ENCODE data around the gene TRAF4. TPM values are rescaled to one million over a fixed set of nuclear protein-coding genes. Genes with fewer than 3 reads are reported as not detected.
"Not testable (repeated sequence)": the region's sequence is repeated elsewhere in the genome, so short reads cannot be mapped to it uniquely, and the experiment has no call there.

Gene TRAF4
- polyA plus RNA-seq, 3 donors = 97.8 to 107 (median 101) TPM

DNA sequence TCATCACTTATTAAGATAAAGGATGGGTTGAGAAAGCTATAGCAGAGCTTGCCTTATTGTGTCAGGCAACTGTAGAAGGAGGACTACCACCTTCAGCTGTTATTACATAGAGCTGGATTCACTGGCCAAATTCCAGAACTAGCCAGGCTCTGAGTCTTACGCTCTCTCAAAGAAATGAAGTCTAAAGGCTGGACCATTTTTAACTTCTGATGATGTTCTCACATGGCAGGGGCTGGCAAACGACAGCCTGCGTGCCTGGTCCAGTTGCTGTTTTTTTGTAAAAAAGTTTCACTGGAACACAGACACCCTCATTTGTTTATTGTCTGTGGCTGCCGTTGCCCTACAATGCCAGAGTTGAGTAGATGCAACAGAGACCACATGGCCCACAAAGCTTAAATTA, 21.2 kb downstream of the TRAF4 start:
- DNase-seq (ENCODE audit: low read depth in 3 of 3, low spot score in 2 of 3) = no peak

DNA sequence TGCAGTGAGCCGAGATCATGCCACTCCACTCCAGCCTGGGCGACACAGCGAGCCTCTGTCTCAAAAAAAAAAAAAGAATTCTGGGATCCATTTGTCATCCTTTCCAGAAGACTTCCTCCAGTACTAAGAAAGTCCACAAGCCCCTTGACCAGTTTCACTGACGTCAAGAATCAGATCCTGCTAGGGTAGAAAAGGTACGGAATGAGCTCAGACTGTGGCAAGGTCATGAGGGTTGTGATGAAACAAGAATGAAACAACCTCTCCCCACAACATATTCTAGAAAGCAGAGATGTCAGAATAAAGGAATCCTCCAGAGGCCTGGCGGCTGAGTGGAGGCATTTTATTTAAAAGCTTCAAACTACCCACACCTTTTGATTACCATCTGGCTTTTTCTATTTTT, 29.9 kb downstream of the TRAF4 start:
- DNase-seq (ENCODE audit: low read depth in 3 of 3, low spot score in 2 of 3) = no peak

DNA sequence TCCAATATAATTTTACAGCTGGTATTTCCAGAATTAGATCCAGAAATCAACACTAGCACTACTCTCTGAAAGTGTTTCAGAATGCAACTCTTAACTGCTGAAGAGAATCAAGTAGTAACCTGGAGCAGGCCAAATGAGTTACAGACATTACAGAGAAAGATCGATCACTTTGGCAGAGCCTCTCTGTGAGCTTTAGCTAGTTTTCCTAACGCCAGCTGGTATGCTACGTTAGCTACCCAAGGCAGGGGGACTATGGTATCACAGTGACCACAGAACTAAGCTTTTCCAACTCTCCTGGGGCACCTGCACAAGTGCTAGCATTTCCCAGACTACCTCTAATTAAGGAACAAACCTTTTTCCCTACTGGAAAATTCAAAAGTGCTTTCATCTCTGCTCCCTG, 30.4 kb downstream of the TRAF4 start:
- no peak for DNase-seq (ENCODE audit: low read depth in 3 of 3, low spot score in 2 of 3)

DNA sequence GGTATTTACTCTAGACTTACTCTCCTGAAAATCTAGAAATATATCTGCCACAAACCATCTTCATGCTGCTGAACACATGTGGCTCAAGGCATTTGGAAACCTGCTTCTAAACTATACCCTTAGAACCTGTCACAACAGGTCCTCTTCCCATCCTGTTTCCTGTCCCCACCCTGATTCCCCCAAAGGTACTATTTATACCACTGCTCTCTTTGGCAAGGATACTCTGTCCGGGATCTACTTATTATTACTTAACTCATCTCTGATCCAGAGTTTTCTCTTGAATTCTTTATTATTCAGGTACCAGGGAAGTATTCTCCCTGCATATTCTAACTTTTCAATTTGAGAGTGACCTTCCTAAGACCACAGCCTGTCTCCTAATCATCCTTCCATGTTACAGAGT, 33.4 kb downstream of the TRAF4 start:
- DNase-seq (ENCODE audit: low read depth in 3 of 3, low spot score in 2 of 3) = no peak

DNA sequence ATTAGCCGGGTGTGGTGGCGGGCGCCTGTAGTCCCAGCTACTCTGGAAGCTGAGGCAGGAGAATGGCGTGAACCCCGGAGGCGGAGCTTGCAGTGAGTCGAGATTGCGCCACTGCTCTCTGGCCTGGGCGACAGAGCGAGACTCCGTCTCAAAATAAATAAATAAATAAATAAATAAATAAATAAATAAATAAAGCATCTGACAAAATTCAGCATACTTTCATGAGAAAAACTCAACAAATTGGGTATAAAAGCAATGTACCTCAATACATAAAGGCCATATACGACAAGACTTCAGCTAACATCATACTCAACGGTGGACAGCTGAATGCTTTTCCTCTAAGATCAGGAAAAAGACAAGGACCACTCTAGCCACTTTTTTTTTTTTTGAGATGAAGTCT, 35.8 kb downstream of the TRAF4 start:
- not testable (repeated sequence) for DNase-seq (ENCODE audit: low read depth in 3 of 3, low spot score in 2 of 3)

DNA sequence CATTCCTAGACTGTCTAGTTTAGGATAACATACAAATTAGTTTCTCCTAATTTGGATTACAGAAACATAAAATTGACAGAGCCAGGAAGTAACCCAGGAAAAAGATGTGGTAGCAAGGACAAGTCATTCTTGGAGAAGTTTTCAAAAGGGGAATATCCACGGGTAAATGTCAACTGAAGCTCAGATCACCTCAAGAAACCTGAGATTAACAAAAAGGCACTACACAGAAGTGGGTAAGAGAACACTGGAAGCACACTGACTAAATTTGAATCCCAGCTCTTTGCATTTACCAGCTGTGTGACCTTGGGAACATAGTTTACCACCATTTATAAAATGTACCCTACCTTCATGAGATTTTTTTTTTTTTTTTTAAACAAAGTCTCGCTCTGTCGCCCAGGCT, 39.4 kb downstream of the TRAF4 start:
- DNase-seq (ENCODE audit: low read depth in 3 of 3, low spot score in 2 of 3) = no peak

DNA sequence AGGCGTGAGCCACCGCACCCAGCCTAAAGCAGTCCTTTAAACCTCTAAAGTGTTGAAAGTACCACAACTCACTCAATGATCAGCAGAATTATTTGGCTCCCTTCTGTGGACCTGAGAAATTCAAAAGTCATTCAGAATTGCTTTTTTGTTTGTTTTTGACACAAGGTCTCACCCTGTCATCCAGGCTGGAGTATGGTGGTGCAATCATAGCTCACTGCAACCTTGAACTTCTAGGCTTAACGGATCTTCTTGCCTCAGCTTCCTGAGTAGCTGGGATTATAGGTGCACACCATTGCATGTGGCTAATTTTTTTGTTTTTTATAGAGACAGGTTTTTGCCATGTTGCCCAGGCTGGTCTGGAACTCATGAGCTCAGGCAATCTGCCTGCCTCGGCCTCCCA, 44.3 kb downstream of the TRAF4 start:
- no peak for DNase-seq (ENCODE audit: low read depth in 3 of 3, low spot score in 2 of 3)

DNA sequence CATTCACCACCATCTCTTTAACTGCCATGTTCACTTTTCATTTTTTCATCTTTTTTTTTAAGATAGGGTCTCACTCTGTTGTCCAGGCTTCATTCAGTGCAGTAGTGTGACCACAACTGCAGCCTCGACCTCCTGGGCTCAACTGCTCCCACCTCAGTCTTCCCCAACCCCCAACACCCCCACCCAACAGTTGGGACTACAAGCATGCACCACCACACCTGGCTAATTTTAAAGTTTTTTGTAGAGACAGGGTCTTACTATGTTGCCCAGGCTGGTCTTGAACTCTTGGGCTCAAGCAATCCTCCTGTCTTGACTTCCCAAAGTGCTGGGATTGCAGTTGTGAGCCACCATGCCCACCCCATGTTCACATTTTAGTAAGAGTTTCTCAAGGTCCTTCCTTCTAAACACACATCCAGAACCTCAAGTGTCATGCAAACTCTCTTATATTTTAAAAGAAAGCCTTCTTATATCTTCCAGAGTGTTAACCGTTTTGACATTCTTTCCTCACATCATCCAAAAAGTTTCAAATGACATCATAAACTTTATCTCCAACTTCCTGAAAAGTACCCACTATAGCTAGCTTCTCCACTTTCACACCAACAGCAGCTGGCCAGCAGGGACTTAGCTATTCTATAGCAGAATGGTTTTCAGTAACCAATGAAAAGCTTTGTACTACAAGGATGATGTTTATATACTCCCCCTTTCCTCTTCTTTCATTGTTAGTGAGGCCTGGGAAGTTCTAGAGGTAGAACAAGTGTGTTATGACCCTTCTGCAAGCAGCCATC, 49.3 kb downstream of the TRAF4 start:
- DNase-seq (ENCODE audit: low read depth in 3 of 3, low spot score in 2 of 3) = no peak

DNA sequence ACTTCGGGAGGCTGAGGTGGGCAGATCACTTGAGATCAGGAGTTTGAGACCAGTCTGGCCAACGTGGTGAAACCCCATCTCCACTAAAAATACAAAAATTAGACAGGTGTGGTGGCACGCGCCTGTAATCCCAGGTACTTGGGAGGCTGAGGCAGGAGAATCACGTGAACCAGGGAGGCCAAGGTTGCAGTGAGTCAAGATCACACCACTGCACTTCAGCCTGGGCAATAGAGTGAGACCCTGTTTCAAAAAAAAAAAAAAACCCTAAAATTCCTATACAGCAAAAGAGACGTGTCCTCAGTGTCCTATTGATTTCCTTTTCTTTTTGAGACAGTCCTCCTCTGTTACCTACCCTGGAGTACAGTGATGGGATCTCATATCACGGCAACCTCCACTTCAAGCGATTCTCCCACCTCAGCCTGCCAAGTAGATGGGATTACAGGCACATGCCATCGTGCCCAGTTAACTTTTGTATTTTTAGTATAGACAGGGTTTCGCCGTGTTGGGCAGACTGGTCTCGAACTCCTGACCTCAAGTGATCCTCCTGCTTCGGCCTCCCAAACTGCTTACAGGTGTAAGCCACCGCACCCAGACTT, 51.1 kb downstream of the TRAF4 start:
- not testable (repeated sequence) for DNase-seq (ENCODE audit: low read depth in 3 of 3, low spot score in 2 of 3)

DNA sequence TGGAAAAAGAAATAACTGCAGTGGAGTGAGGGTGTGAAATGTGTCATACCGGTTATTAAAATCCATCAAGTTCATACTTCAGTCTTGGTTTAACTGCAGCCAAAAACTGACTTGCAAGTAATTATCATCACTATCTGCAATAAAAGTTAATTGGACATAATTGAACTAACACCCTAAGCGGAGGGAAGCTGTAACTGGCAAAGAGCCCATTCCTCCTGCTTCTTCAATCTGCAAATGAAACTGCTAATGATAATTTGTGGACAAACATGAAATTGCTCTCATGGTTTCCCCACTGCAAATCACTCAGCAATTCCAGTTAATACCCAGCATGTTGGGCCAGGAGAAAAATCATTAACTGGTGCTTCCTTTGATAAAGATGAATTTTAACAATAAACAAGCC, 52.3 kb downstream of the TRAF4 start:
- no peak for DNase-seq (ENCODE audit: low read depth in 3 of 3, low spot score in 2 of 3)

Other genes starting within 250 kb of the TRAF4 start
- gene FOXN1, start 237.7 kb upstream of the TRAF4 start, polyA plus RNA-seq (ENCODE audit: insufficient read length in 3 of 3) = under 1 TPM; 0.31 to 0.65 (median 0.41) TPM
- 10 to 100 TPM; 51.9 to 61.9 (median 57.3) TPM for gene UNC119, start 191.4 kb upstream of the TRAF4 start, polyA plus RNA-seq (ENCODE audit: insufficient read length in 3 of 3)
- 100 to 1,000 TPM in 1 of 3 donors, 10 to 100 TPM in 2; 89.6 to 109 (median 96.6) TPM for gene PIGS, start 172.5 kb upstream of the TRAF4 start, polyA plus RNA-seq (ENCODE audit: insufficient read length in 3 of 3)
- 10 to 100 TPM; 23.4 to 26.9 (median 25.3) TPM for gene ALDOC, start 167.1 kb upstream of the TRAF4 start, polyA plus RNA-seq (ENCODE audit: insufficient read length in 3 of 3)
- 10 to 100 TPM; 43.3 to 59.4 (median 52.6) TPM for gene SPAG5, start 145.0 kb upstream of the TRAF4 start, polyA plus RNA-seq (ENCODE audit: insufficient read length in 3 of 3)
- gene RSKR, start 129.8 kb upstream of the TRAF4 start, polyA plus RNA-seq (ENCODE audit: insufficient read length in 3 of 3) = 1 to 10 TPM; 7.5 to 8.9 (median 8.5) TPM
- gene BLTP2, start 98.9 kb upstream of the TRAF4 start, polyA plus RNA-seq (ENCODE audit: insufficient read length in 3 of 3) = 10 to 100 TPM; 83.8 to 91.6 (median 89.3) TPM
- gene SDF2, start 82.1 kb upstream of the TRAF4 start, polyA plus RNA-seq (ENCODE audit: insufficient read length in 3 of 3) = 10 to 100 TPM; 83.0 to 95.9 (median 90.7) TPM
- gene SUPT6H, start 81.8 kb upstream of the TRAF4 start, polyA plus RNA-seq (ENCODE audit: insufficient read length in 3 of 3) = 10 to 100 TPM; 67.1 to 73.6 (median 69.9) TPM
- 1 to 10 TPM; 4.0 to 6.3 (median 5.2) TPM for gene PROCA1, start 32.1 kb upstream of the TRAF4 start, polyA plus RNA-seq (ENCODE audit: insufficient read length in 3 of 3)
- 100 to 1,000 TPM; 185 to 200 (median 193) TPM for gene RAB34, start 26.1 kb upstream of the TRAF4 start, polyA plus RNA-seq (ENCODE audit: insufficient read length in 3 of 3)
- gene RPL23A, start 24.0 kb upstream of the TRAF4 start, polyA plus RNA-seq (ENCODE audit: insufficient read length in 3 of 3) = 1,000 to 10,000 TPM in 2 of 3 donors, 100 to 1,000 TPM in 1; 935 to 1,015 (median 1,012) TPM
- 10 to 100 TPM; 17.0 to 21.0 (median 19.4) TPM for gene TLCD1, start 17.8 kb upstream of the TRAF4 start, polyA plus RNA-seq (ENCODE audit: insufficient read length in 3 of 3)
- gene NEK8, start 15.2 kb upstream of the TRAF4 start, polyA plus RNA-seq (ENCODE audit: insufficient read length in 3 of 3) = 1 to 10 TPM; 6.3 to 7.9 (median 7.1) TPM
- 10 to 100 TPM; 19.7 to 20.0 (median 19.9) TPM for gene FAM222B, start 98.8 kb downstream of the TRAF4 start, polyA plus RNA-seq (ENCODE audit: insufficient read length in 3 of 3)
- 10 to 100 TPM; 60.4 to 70.7 (median 65.0) TPM for gene ERAL1, start 111.0 kb downstream of the TRAF4 start, polyA plus RNA-seq (ENCODE audit: insufficient read length in 3 of 3)
- 10 to 100 TPM; 74.4 to 88.0 (median 78.4) TPM for gene FLOT2, start 153.7 kb downstream of the TRAF4 start, polyA plus RNA-seq (ENCODE audit: insufficient read length in 3 of 3)
- gene DHRS13, start 159.1 kb downstream of the TRAF4 start, polyA plus RNA-seq (ENCODE audit: insufficient read length in 3 of 3) = 10 to 100 TPM; 10.1 to 14.0 (median 10.4) TPM
- 10 to 100 TPM; 45.0 to 52.0 (median 46.4) TPM for gene PHF12, start 207.5 kb downstream of the TRAF4 start, polyA plus RNA-seq (ENCODE audit: insufficient read length in 3 of 3)

Measured in right renal cortex interstitium (tissue), 3 donors.